H1 (cell line): ENCODE data around the gene HTR5A. TPM values are rescaled to one million over a fixed set of nuclear protein-coding genes. Genes with fewer than 3 reads are reported as not detected.
A peak's percentile ranks its signal among the peaks of the same experiment; 100 is the strongest.

Experiments
- CTCF ChIA-PET: fragments of 300-600 bp; sonication (Branson Sonifier 250); formaldehyde crosslinking; loops from one replicate; lab custom pipeline; 2021; ENCODE audit not compliant: partially characterized antibody; lab: Charles Lee
- POLR2A ChIA-PET: fragments of 300-600 bp; sonication (Branson Sonifier 250); formaldehyde crosslinking; loops from one replicate; lab custom pipeline; 2021; ENCODE audit warnings: inconsistent platforms; ENCODE audit not compliant: partially characterized antibody; lab: Charles Lee
- DNase-seq, 2 experiments: peaks; one replicate each; pipeline versions ENCODE4 v3.0.0 to v3.0.0-alpha.2; 2010 to 2022; ENCODE audit warnings: low spot score in 2 of 2, low read depth in 1 of 2, mixed read lengths in 1 of 2
- FAIRE-seq: peaks from 2 replicates; lab custom pipeline; 2011; peaks lifted over from hg19 to GRCh38; lab: Jason Lieb, UNC
- H2AFZ ChIP-seq: 2 replicates; pipeline ENCODE4 v1.8.1; 2012; ENCODE audit warnings: low read length, inconsistent platforms
- H2AK5ac ChIP-seq: 2 replicates; pipeline ENCODE4 v1.6.1; 2013; ENCODE audit warnings: low read depth, low read length
- H2BK120ac ChIP-seq: replicated peaks from 2 replicates; pipeline ENCODE3; 2013; ENCODE audit warnings: low read depth, low read length, inconsistent platforms
- H2BK12ac ChIP-seq: 2 replicates; pipeline ENCODE4 v1.6.1; 2013; ENCODE audit warnings: low read depth, low read length
- H2BK15ac ChIP-seq: 2 replicates; pipeline ENCODE4 v1.6.1; 2013; ENCODE audit warnings: low read length
- H2BK20ac ChIP-seq: 2 replicates; pipeline ENCODE4 v1.6.1; 2013; ENCODE audit warnings: low read length
- H2BK5ac ChIP-seq: 2 replicates; pipeline ENCODE4 v1.6.1; 2013; ENCODE audit warnings: low read depth, low read length
- H3K14ac ChIP-seq: 2 replicates; pipeline ENCODE4 v1.6.1; 2013; ENCODE audit warnings: inconsistent platforms; ENCODE audit not compliant: insufficient read length
- H3K18ac ChIP-seq: 2 replicates; pipeline ENCODE4 v1.6.1; 2013; ENCODE audit warnings: low read length; ENCODE audit errors: extremely low read depth
- H3K23ac ChIP-seq: 2 replicates; pipeline ENCODE4 v1.6.1; 2013; ENCODE audit warnings: inconsistent platforms; ENCODE audit not compliant: insufficient read length
- H3K23me2 ChIP-seq: 2 replicates; pipeline ENCODE4 v1.6.1; 2013; ENCODE audit warnings: low read depth, low read length
- H3K27ac ChIP-seq: 2 replicates; pipeline ENCODE4 v1.6.1; 2011; ENCODE audit warnings: low read depth, low read length, inconsistent platforms
- H3K27me3 ChIP-seq, 4 experiments: replicated peaks in 1 of 4; 1 replicate in 1 of 4; 2 replicates in 3 of 4; pipeline versions ENCODE4 v1.6.1 to v1.8.1; 2011 to 2013; ENCODE audit warnings: low read length in 3 of 4, mild to moderate bottlenecking in 3 of 4, inconsistent platforms in 2 of 4, mixed read lengths in 2 of 4, moderate library complexity in 1 of 4; ENCODE audit not compliant: control insufficient read depth in 3 of 4, insufficient read depth in 3 of 4; ENCODE audit errors: extremely low read depth in 1 of 4
- H3K36me3 ChIP-seq, 4 experiments: 2 replicates each; pipeline versions ENCODE4 v1.6.1 to v1.8.1; 2011 to 2013; ENCODE audit warnings: mild to moderate bottlenecking in 4 of 4, low read length in 3 of 4, moderate library complexity in 2 of 4, control low read depth in 1 of 4, inconsistent platforms in 1 of 4; ENCODE audit not compliant: insufficient read depth in 4 of 4, control insufficient read depth in 2 of 4
- H3K4ac ChIP-seq: replicated peaks from 2 replicates; pipeline ENCODE3; 2013; ENCODE audit warnings: low read length, low read depth, mixed read lengths, inconsistent platforms; ENCODE audit not compliant: insufficient read length
- H3K4me1 ChIP-seq, 4 experiments: replicated peaks in 1 of 4; 1 replicate in 1 of 4; 2 replicates in 3 of 4; pipeline versions ENCODE4 v1.6.1 to v1.8.1; 2011 to 2013; ENCODE audit warnings: low read length in 3 of 4, inconsistent platforms in 2 of 4, mixed read lengths in 1 of 4; ENCODE audit not compliant: insufficient read depth in 4 of 4, control insufficient read depth in 3 of 4
- H3K4me2 ChIP-seq, 2 experiments: 2 replicates each; pipeline versions ENCODE4 v1.6.1 to v1.8.1; 2011 to 2013; ENCODE audit warnings: low read depth in 2 of 2, low read length in 2 of 2, control low read depth in 1 of 2, inconsistent platforms in 1 of 2, mild to moderate bottlenecking in 1 of 2; ENCODE audit not compliant: insufficient read depth in 1 of 2
- H3K4me3 ChIP-seq, 4 experiments: fragments of 200-600, 300-600 bp in 1 of 4; sonication (generic), shearing (Covaris generic), sonication (Bioruptor Twin) in 1 of 4; 2 replicates each; pipeline versions ENCODE4 v1.5.1 to v1.8.1; 2011 to 2016; ENCODE audit warnings: low read length in 4 of 4, low read depth in 3 of 4, control low read depth in 2 of 4, inconsistent platforms in 2 of 4, mild to moderate bottlenecking in 2 of 4, mixed read lengths in 1 of 4, moderate library complexity in 1 of 4; ENCODE audit not compliant: insufficient read depth in 2 of 4; ENCODE audit errors: extremely low read depth in 1 of 4
- H3K56ac ChIP-seq: replicated peaks from 2 replicates; pipeline ENCODE3; 2013; ENCODE audit warnings: low read depth, mild to moderate bottlenecking, mixed read lengths, low read length, inconsistent platforms; ENCODE audit not compliant: insufficient read length
- H3K79me1 ChIP-seq: 2 replicates; pipeline ENCODE4 v1.6.1; 2013; ENCODE audit warnings: low read depth, low read length, control low read depth
- H3K79me2 ChIP-seq, 2 experiments: 2 replicates each; pipeline versions ENCODE4 v1.6.1 to v1.8.1; 2012 to 2013; ENCODE audit warnings: low read length in 2 of 2, mild to moderate bottlenecking in 2 of 2, inconsistent platforms in 1 of 2; ENCODE audit not compliant: insufficient read depth in 2 of 2, control insufficient read depth in 1 of 2
- H3K9ac ChIP-seq, 4 experiments: replicated peaks in 1 of 4; 1 replicate in 1 of 4; 2 replicates in 3 of 4; pipeline versions ENCODE4 v1.6.1 to v1.8.1; 2011 to 2013; ENCODE audit warnings: low read depth in 3 of 4, low read length in 3 of 4, control low read depth in 2 of 4, mild to moderate bottlenecking in 2 of 4, moderate library complexity in 2 of 4, inconsistent platforms in 1 of 4; ENCODE audit errors: extremely low read depth in 1 of 4
- H3K9me3 ChIP-seq, 2 experiments: 2 replicates each; pipeline versions ENCODE4 v1.6.1 to v1.8.1; 2012 to 2013; ENCODE audit warnings: mild to moderate bottlenecking in 2 of 2, moderate library complexity in 2 of 2, control low read depth in 1 of 2, inconsistent platforms in 1 of 2, low read depth in 1 of 2, low read length in 1 of 2, mixed read lengths in 1 of 2; ENCODE audit not compliant: insufficient read depth in 2 of 2
- H4K20me1 ChIP-seq, 2 experiments: replicated peaks in 1 of 2; 2 replicates each; pipeline versions ENCODE3 to v1.8.1; 2011 to 2013; ENCODE audit warnings: inconsistent platforms in 2 of 2, low read length in 2 of 2, mild to moderate bottlenecking in 1 of 2; ENCODE audit not compliant: insufficient read depth in 2 of 2, control insufficient read depth in 1 of 2
- H4K5ac ChIP-seq: 2 replicates; pipeline ENCODE4 v1.6.1; 2013; ENCODE audit warnings: low read length, low read depth, mixed read lengths, inconsistent platforms; ENCODE audit not compliant: insufficient read length
- H4K8ac ChIP-seq: 2 replicates; pipeline ENCODE4 v1.8.0; 2013; ENCODE audit warnings: mild to moderate bottlenecking, moderate library complexity, low read length, inconsistent platforms; ENCODE audit not compliant: insufficient read depth; ENCODE audit errors: extremely low read depth
- H4K91ac ChIP-seq: replicated peaks from 2 replicates; pipeline ENCODE3; 2013; ENCODE audit warnings: low read length, mixed read lengths, inconsistent platforms; ENCODE audit not compliant: insufficient read length
- ATF2 ChIP-seq: IDR thresholded peaks from 2 replicates; pipeline ENCODE4 v1.6.1; 2012; ENCODE audit warnings: low read length, inconsistent platforms
- ATF3 ChIP-seq: IDR thresholded peaks from 2 replicates; pipeline ENCODE4 v1.6.1; 2011; ENCODE audit warnings: low read depth, mild to moderate bottlenecking, low read length; ENCODE audit not compliant: insufficient read depth
- EZH2 ChIP-seq: fragments of 200-600 bp; sonication (generic); IDR thresholded peaks from 2 replicates; pipeline ENCODE4 v1.7.1; 2012; ENCODE audit warnings: low read depth, mild to moderate bottlenecking, moderate library complexity, low read length, inconsistent platforms; ENCODE audit not compliant: severe bottlenecking
- NANOG ChIP-seq: IDR thresholded peaks from 2 replicates; pipeline ENCODE4 v1.6.1; 2011; ENCODE audit warnings: low read length, low read depth, mild to moderate bottlenecking, inconsistent platforms; ENCODE audit not compliant: insufficient read depth, poor library complexity, severe bottlenecking
- POU5F1 ChIP-seq: IDR thresholded peaks from 2 replicates; pipeline ENCODE4 v1.6.1; 2011; ENCODE audit warnings: low read depth, mild to moderate bottlenecking, low read length, moderate library complexity
- RAD21 ChIP-seq, 2 experiments: IDR thresholded peaks in 1 of 2; conservative IDR thresholded peaks in 1 of 2; 2 replicates each; pipeline ENCODE4 v1.6.1; 2011; ENCODE audit warnings: low read depth in 2 of 2, low read length in 2 of 2, improper control_type of control experiment in 1 of 2, inconsistent platforms in 1 of 2, mild to moderate bottlenecking in 1 of 2, moderate library complexity in 1 of 2
- SP1 ChIP-seq: IDR thresholded peaks from 2 replicates; pipeline ENCODE4 v1.6.1; 2011; ENCODE audit warnings: low read depth, low read length
- TAF1 ChIP-seq: IDR thresholded peaks from 2 replicates; pipeline ENCODE4 v1.6.1; 2011; ENCODE audit warnings: mild to moderate bottlenecking, low read depth, low read length
- TBP ChIP-seq: IDR thresholded peaks from 2 replicates; pipeline ENCODE4 v1.6.1; 2011; ENCODE audit warnings: low read depth, low read length, improper control_type of control experiment
- USF2 ChIP-seq: IDR thresholded peaks from 2 replicates; pipeline ENCODE4 v1.6.1; 2011; ENCODE audit warnings: low read length, improper control_type of control experiment
- WGBS, 2 experiments: shearing (Covaris generic) in 1 of 2; methylation state at CpG; one replicate each; pipeline versions ENCODE4 v1.1.6 to v1.1.7; 2013 to 2015; ENCODE audit warnings: low lambda C conversion rate in 2 of 2, mixed read lengths in 2 of 2, inconsistent platforms in 1 of 2, low coverage in 1 of 2, missing lambda C conversion rate in 1 of 2; ENCODE audit not compliant: insufficient replicate concordance in 2 of 2, insufficient coverage in 1 of 2, insufficient read length in 1 of 2; ENCODE audit errors: extremely low coverage in 1 of 2, missing lambda C conversion rate in 1 of 2; 5-methylcytosine and 5-hydroxymethylcytosine counted together
- polyA plus RNA-seq, 7 experiments: library from polyadenylated mRNA; depleted of rRNA in 3 of 7; stranded (reverse) in 5 of 7; unstranded in 2 of 7; fragments of >200 nt in 5 of 7; fragments of 200-250 nt in 2 of 7; gene quantifications; 1 replicate in 5 of 7; 2 replicates in 1 of 7; 4 replicates in 1 of 7; pipeline versions ENCODE4 v1.2.1 to v1.2.3, GENCODE V29; 2011 to 2013; ENCODE audit warnings: missing spikeins in 2 of 7, mixed read lengths in 2 of 7
- total RNA-seq: library from RNA; stranded (reverse); fragmentation: NEBNext Ultra II Directional; extraction: Animal tissue kit (Norgen Biotek cat#: 25700); gene quantifications from 2 replicates; pipeline ENCODE4 v1.2.1, GENCODE V29; 2021

The HTR5A gene
- total and polyA plus RNA-seq, 2 of the 8 experiments (the other 6 are each of a cell fraction or from before 2014, with no cell fraction given), result 0.02 TPM; not detected in 1

- Histone ChIP-seq H3K9ac (no peak overlapping the region), H3K36me3 (no peaks in the 10 kb centered on the region), H3K27ac (no peak overlapping the region), H3K79me1 (no peaks in the 10 kb centered on the region), H3K56ac (no peak overlapping the region), H3K23me2 (no peaks in the 10 kb centered on the region), H3K18ac (no peak overlapping the region), H3K14ac (no peak overlapping the region), H2BK120ac (no peak overlapping the region), H3K4me2 (no peak overlapping the region), H4K8ac (no peak overlapping the region), H3K4ac (no peak overlapping the region), H2BK15ac (no peak overlapping the region), H3K4me3 (no peak overlapping the region), H3K9me3 (peaks cover 0 to 4% of the 10 kb centered on the region in 2 experiments; a peak in 2 of 4 replicates), H3K23ac (no peak overlapping the region), H2AFZ (no peak overlapping the region), H2BK5ac (no peak overlapping the region), H3K4me1 (no peaks in the 10 kb centered on the region), H4K20me1 (peaks cover 0 to 2% of the 10 kb centered on the region in 2 experiments), H2BK12ac (no peak overlapping the region), H4K5ac (no peak overlapping the region), H2AK5ac (no peak overlapping the region), H3K79me2 (no peaks in the 10 kb centered on the region), H2BK20ac (no peak overlapping the region), H4K91ac (peak overlapping the region; percentile 56), H3K27me3 (no peaks in the 10 kb centered on the region; a peak in 1 of 7 replicates)
- WGBS, 2 experiments, result 87% methylated on average over 10 of the region's 10 CpGs; no CpG with 5 or more reads in 1 of the 2 experiments
- ChIA-PET CTCF (no interaction called here), POLR2A (interaction anchor here (0.6 kb wide), 1 partner anchor 63 kb away, joined by 3 read pairs; no protein-coding TSS in a partner anchor)
- DNase-seq (no peak), FAIRE-seq (no peak)
- no peak for TF ChIP-seq NANOG
- no peak for TF ChIP-seq SP1
- TF ChIP-seq EZH2, result no peak
- TF ChIP-seq POU5F1, result no peak
- TF ChIP-seq USF2, result no peak
- TF ChIP-seq TAF1, result no peak
- no peak for TF ChIP-seq RAD21 (IDR thresholded peaks at IDR 0.05 in 1 of 2, conservative IDR thresholded peaks at IDR 0.05 in 1 of 2; ENCODE audit: low read depth in 2 of 2, low read length in 2 of 2)
- TF ChIP-seq TBP, result no peak
- no peak for TF ChIP-seq ATF3
- no peak for TF ChIP-seq ATF2
Observed at GRCh38 chr7:155129186-155129585, 59.1 kb downstream of the HTR5A start.
